ENCODE measurements around the gene NIPBL. TPM values are rescaled to one million over a fixed set of nuclear protein-coding genes. Genes with fewer than 3 reads are reported as not detected.
"Not testable (repeated sequence)": the region's sequence is repeated elsewhere in the genome, so short reads cannot be mapped to it uniquely, and the experiment has no call there.

The NIPBL gene
- total RNA-seq, 1 donor from 2014 or later, result 88.6 TPM

GRCh38 chr5:36900283-36900682, 23.7 kb downstream of the NIPBL start:
- no peaks in the 10 kb centered on the region for H3K27me3 Mint-ChIP-seq (ENCODE audit: low read depth)
- H3K4me3 Mint-ChIP-seq, result no peak overlapping the region
- no peak for DNase-seq (ENCODE audit: low spot score in 2 of 2, unreplicated experiment in 2 of 2)
- peaks cover 20% of the 10 kb centered on the region for H3K9me3 Mint-ChIP-seq
- peaks cover 3% of the 10 kb centered on the region for H3K4me1 Mint-ChIP-seq
- TF ChIP-seq, protein P1, sequence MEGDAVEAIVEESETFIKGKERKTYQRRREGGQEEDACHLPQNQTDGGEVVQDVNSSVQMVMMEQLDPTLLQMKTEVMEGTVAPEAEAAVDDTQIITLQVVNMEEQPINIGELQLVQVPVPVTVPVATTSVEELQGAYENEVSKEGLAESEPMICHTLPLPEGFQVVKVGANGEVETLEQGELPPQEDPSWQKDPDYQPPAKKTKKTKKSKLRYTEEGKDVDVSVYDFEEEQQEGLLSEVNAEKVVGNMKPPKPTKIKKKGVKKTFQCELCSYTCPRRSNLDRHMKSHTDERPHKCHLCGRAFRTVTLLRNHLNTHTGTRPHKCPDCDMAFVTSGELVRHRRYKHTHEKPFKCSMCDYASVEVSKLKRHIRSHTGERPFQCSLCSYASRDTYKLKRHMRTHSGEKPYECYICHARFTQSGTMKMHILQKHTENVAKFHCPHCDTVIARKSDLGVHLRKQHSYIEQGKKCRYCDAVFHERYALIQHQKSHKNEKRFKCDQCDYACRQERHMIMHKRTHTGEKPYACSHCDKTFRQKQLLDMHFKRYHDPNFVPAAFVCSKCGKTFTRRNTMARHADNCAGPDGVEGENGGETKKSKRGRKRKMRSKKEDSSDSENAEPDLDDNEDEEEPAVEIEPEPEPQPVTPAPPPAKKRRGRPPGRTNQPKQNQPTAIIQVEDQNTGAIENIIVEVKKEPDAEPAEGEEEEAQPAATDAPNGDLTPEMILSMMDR (IDR thresholded peaks at IDR 0.05; ENCODE audit: unreplicated experiment), result no peak
- H3K27ac Mint-ChIP-seq, result no peak overlapping the region
- H3K36me3 Mint-ChIP-seq, result peaks cover 23% of the 10 kb centered on the region

DNA sequence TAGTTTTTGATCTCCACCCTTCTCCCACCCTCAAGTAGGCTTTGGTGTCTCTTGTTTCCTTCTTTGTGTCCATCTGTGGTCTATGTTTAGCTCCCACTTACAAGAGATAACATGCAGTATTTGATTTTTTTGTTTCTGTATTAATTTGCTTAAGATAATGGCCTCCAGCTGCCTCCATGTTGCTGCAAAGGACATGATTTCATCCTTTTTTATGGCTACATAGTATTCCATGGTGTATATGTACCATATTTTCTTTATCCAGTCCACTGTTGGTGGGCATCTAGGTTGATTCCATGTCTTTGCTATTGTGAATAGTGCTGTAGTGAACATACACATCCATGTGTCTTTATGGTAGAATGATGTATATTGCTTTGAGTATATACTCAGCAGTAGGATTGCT, 24.5 kb downstream of the NIPBL start:
- peaks cover 17% of the 10 kb centered on the region for H3K36me3 Mint-ChIP-seq
- DNase-seq (ENCODE audit: low spot score in 2 of 2, unreplicated experiment in 2 of 2); H3K27me3 Mint-ChIP-seq (ENCODE audit: low read depth); H3K27ac Mint-ChIP-seq; H3K4me1 Mint-ChIP-seq; H3K4me3 Mint-ChIP-seq: not testable (repeated sequence)
- H3K9me3 Mint-ChIP-seq, result peaks cover 20% of the 10 kb centered on the region

- TF ChIP-seq, protein P1 (IDR thresholded peaks at IDR 0.05; ENCODE audit: unreplicated experiment), result no peak
These were observed 25.3 kb downstream of the NIPBL start for GRCh38 chr5:36901856-36902255.

GRCh38 chr5:36902353-36902752, 25.8 kb downstream of the NIPBL start:
- no peak for DNase-seq (ENCODE audit: low spot score in 2 of 2, unreplicated experiment in 2 of 2)
- Mint-ChIP-seq H3K27ac (no peak overlapping the region), H3K27me3 (ENCODE audit: low read depth) (no peaks in the 10 kb centered on the region), H3K9me3 (peaks cover 20% of the 10 kb centered on the region), H3K4me1 (peaks cover 5% of the 10 kb centered on the region), H3K4me3 (no peak overlapping the region), H3K36me3 (peaks cover 17% of the 10 kb centered on the region)
- TF ChIP-seq, protein P1 (IDR thresholded peaks at IDR 0.05; ENCODE audit: unreplicated experiment), result no peak

More at GRCh38 chr5:36901856-36902255, 25.3 kb downstream of the NIPBL start:
- no peak for DNase-seq (ENCODE audit: low spot score in 2 of 2, unreplicated experiment in 2 of 2)
- peaks cover 5% of the 10 kb centered on the region for H3K4me1 Mint-ChIP-seq
- no peaks in the 10 kb centered on the region for H3K27me3 Mint-ChIP-seq (ENCODE audit: low read depth)
- H3K27ac Mint-ChIP-seq, result no peak overlapping the region
- no peak overlapping the region for H3K4me3 Mint-ChIP-seq
- peaks cover 20% of the 10 kb centered on the region for H3K9me3 Mint-ChIP-seq
- H3K36me3 Mint-ChIP-seq, result peaks cover 17% of the 10 kb centered on the region

DNA sequence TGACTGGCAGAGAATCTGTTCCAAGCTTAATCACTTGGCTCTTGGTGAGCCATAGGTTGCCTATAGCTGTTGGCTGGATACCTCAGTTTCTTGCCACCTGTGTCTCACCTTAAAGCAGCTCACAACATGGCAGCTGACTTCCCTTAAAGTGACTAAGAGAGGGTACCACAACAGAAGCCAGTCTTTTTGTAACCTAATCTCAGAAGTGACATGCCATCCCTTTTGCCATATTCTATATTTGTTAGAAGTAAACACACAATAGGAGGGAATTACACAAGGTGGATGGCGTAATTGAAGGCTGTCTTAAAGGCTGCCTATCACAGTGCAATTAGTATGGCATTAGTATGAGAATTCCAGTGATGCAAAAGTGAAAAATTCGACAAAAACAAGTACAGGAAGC, 28.1 kb downstream of the NIPBL start:
- no peak overlapping the region for H3K4me3 Mint-ChIP-seq
- no peak for DNase-seq (ENCODE audit: low spot score in 2 of 2, unreplicated experiment in 2 of 2)
- H3K27me3 Mint-ChIP-seq (ENCODE audit: low read depth), result no peaks in the 10 kb centered on the region
- no peak overlapping the region for H3K27ac Mint-ChIP-seq
- H3K9me3 Mint-ChIP-seq, result peaks cover 20% of the 10 kb centered on the region
- peaks cover 17% of the 10 kb centered on the region for H3K36me3 Mint-ChIP-seq
- peaks cover 2% of the 10 kb centered on the region for H3K4me1 Mint-ChIP-seq
- TF ChIP-seq, protein P1 (IDR thresholded peaks at IDR 0.05; ENCODE audit: unreplicated experiment), result no peak

DNA sequence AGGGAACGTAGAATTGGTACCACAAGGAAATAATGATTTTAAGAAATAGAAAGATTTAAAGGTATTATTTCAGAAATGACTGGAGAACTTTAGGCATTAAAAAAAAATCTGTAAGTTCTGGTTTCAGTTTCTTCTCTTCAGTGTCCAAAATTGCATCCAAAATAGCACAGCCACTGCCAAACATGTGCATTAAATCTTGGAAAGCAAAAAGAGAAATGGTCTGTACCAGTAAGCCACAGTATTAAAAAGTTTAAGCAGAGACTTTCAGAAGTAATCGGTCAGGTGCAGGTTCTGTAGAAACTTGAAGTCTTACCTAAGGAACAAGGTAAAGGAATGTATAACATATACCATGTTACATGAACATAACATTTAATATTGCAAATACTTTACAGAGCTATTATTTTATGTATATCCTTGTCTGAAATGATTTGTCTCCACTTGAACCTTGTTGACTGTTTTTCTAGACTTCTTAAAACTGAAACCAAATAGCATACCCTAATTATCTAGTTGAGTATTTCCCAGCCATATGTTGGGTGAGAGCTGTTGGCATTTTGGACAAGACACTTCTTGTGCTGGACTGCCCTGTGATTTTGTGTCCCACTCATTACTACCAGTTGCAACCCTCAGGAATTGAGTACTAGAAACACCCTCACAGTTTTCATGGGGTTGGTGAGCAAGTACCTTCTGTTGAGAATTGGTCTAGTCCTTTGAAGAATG, 32.1 kb downstream of the NIPBL start:
- DNase-seq (ENCODE audit: low spot score in 2 of 2, unreplicated experiment in 2 of 2), result no peak
- H3K4me3 Mint-ChIP-seq, result no peak overlapping the region
- no peaks in the 10 kb centered on the region for H3K27me3 Mint-ChIP-seq (ENCODE audit: low read depth)
- peaks cover 2% of the 10 kb centered on the region for H3K4me1 Mint-ChIP-seq
- H3K36me3 Mint-ChIP-seq, result no peaks in the 10 kb centered on the region
- TF ChIP-seq, protein P1 (IDR thresholded peaks at IDR 0.05; ENCODE audit: unreplicated experiment), result no peak
- H3K9me3 Mint-ChIP-seq, result no peaks in the 10 kb centered on the region
- H3K27ac Mint-ChIP-seq, result no peak overlapping the region

All from mesothelial cell of epicardium (in vitro differentiated cells).